Prostate gland (tissue), 2 donors: Measurements from ENCODE around the gene SH3PXD2A.

Source experiments
- CTCF ChIP-seq, 4 experiments: fragments of 200-600 bp in 2 of 4; fragments of 450-650 bp in 2 of 4; sonication (generic) in 2 of 4; IDR thresholded peaks; 1 replicate in 3 of 4; 2 replicates in 1 of 4; pipeline ENCODE4 v1.5.1; 2016 to 2019; ENCODE audit warnings: antibody characterized with exemption in 4 of 4, mild to moderate bottlenecking in 2 of 4, moderate library complexity in 2 of 4
- POLR2AphosphoS5 ChIP-seq: sonication (generic); formaldehyde crosslinking; IDR thresholded peaks from one replicate; pipeline ENCODE4 v1.6.1; 2017; ENCODE audit warnings: antibody characterized with exemption

- TF ChIP-seq CTCF (IDR thresholded peaks at IDR 0.05) (no peak), POLR2AphosphoS5 (no peak)
Observed at GRCh38 chr10:103808780-103809179, 46.6 kb downstream of the SH3PXD2A start.
